Parathyroid adenoma (tissue), 2 donors: ENCODE measurements around the gene EEFSEC.

Experiments
- H2AFZ ChIP-seq: fragments of 300-600 bp; sonication (generic); one replicate; pipeline ENCODE4 v1.7.0; 2017; ENCODE audit warnings: antibody characterized with exemption, mild to moderate bottlenecking
- H3K27ac ChIP-seq: fragments of 300-600 bp; sonication (generic); one replicate; pipeline ENCODE4 v1.7.0; 2017
- H3K27me3 ChIP-seq: fragments of 300-600 bp; sonication (generic); one replicate; pipeline ENCODE4 v1.7.0; 2017; ENCODE audit warnings: low read length; ENCODE audit not compliant: control insufficient read depth, insufficient read depth
- H3K36me3 ChIP-seq: fragments of 300-600 bp; sonication (generic); one replicate; pipeline ENCODE4 v1.7.0; 2017; ENCODE audit warnings: low read length; ENCODE audit not compliant: control insufficient read depth, insufficient read depth
- H3K4me1 ChIP-seq: fragments of 300-600 bp; sonication (generic); one replicate; pipeline ENCODE4 v1.7.0; 2017; ENCODE audit warnings: control low read depth
- H3K4me2 ChIP-seq: fragments of 300-600 bp; sonication (generic); one replicate; pipeline ENCODE4 v1.7.0; 2017; ENCODE audit warnings: low read length
- H3K4me3 ChIP-seq: fragments of 300-600 bp; sonication (generic); one replicate; pipeline ENCODE4 v1.7.0; 2017; ENCODE audit warnings: low read depth, low read length
- H3K79me2 ChIP-seq: fragments of 300-600 bp; sonication (generic); one replicate; pipeline ENCODE4 v1.7.0; 2017; ENCODE audit warnings: control low read depth
- H3K9ac ChIP-seq: fragments of 300-600 bp; sonication (generic); one replicate; pipeline ENCODE4 v1.7.0; 2017; ENCODE audit warnings: mild to moderate bottlenecking
- H3K9me3 ChIP-seq: fragments of 300-600 bp; sonication (generic); one replicate; pipeline ENCODE4 v1.7.0; 2017; ENCODE audit warnings: low read length; ENCODE audit not compliant: control insufficient read depth
- TF ChIP-seq, protein P1 (sequence below): fragments of 300-600 bp; sonication (generic); IDR thresholded peaks from one replicate; pipeline ENCODE4 v1.7.0; 2017; ENCODE audit warnings: antibody characterized with exemption, mild to moderate bottlenecking
- donor health status: primary hyperparathyroidism.

The EEFSEC gene

DNA sequence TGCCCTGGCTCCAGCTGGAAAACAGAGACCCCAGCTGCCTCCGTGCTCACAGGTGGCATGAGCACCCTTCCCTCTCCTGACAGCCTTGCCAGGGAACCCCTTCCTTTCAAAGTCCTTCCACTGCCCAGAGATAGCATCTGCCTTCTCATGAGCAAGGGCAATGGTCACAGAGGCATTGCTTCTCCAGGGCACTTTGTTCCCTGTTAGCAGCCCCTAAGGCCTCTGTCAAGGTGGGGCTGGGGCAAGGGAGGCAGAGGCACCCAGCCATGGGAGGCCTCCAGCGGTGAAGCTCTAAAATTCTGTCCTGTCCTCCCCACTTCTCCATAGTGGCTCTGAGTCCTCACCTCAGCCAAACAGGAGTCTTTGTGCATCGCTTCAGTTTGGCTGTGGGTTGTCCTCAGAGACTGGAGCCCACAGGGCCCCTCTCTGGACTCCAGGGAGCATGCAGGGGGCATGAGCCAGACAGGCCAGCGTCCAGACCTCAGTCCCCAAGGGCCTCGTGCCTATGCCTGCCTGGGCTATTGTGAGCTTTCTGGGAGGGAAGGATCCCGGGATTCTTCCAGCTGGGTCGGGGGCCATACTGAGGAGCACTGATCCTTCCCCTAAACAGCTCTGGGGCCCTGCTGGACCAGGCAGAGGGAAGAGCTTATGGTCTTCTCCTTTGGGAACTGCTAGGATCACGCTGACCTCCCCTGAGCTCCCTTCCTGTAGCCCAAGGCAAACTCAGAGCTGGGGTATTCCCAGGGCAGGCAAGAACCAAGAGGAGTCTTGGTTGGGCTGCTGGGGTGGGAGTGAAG is 206.8 kb downstream of the EEFSEC start:
- no peak overlapping the region for H3K9ac ChIP-seq
- H3K4me2 ChIP-seq: no peak overlapping the region
- H2AFZ ChIP-seq: no peak overlapping the region
- no peaks in the 10 kb centered on the region for H3K9me3 ChIP-seq
- TF ChIP-seq, protein P1, sequence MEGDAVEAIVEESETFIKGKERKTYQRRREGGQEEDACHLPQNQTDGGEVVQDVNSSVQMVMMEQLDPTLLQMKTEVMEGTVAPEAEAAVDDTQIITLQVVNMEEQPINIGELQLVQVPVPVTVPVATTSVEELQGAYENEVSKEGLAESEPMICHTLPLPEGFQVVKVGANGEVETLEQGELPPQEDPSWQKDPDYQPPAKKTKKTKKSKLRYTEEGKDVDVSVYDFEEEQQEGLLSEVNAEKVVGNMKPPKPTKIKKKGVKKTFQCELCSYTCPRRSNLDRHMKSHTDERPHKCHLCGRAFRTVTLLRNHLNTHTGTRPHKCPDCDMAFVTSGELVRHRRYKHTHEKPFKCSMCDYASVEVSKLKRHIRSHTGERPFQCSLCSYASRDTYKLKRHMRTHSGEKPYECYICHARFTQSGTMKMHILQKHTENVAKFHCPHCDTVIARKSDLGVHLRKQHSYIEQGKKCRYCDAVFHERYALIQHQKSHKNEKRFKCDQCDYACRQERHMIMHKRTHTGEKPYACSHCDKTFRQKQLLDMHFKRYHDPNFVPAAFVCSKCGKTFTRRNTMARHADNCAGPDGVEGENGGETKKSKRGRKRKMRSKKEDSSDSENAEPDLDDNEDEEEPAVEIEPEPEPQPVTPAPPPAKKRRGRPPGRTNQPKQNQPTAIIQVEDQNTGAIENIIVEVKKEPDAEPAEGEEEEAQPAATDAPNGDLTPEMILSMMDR: no peak
- H3K36me3 ChIP-seq: no peaks in the 10 kb centered on the region
- no peaks in the 10 kb centered on the region for H3K27me3 ChIP-seq
- no peaks in the 10 kb centered on the region for H3K79me2 ChIP-seq
- no peak overlapping the region for H3K27ac ChIP-seq
- H3K4me3 ChIP-seq: no peak overlapping the region
- no peaks in the 10 kb centered on the region for H3K4me1 ChIP-seq

DNA sequence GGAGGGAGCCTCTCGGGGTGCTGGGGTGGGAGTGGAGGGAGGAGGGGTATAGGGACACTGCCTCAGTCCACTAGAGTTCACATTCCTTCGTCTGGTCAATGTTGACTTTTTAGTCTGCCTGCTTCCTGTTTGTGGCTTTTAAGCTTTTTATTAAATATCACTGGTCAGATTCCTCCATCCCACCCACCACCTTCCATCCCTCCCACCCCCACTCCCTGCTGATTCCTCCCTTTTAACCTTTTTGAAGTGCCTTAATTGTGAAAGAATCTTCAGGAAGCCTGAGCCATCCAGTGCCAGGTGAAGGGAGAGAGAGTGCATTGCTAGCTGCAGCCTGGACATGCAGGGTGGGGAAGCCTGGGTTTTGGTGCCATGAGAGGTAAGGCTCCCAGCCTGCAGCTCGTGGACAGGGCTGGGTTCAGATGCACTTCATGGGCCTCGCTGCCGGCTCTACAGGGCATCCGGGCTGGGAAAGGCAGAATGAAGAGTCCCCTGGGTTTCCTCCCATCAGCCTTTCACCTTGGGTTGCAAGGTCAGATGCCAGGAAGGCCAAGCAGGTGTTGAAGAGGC is 207.5 kb downstream of the EEFSEC start:
- Histone ChIP-seq H3K9me3 (no peaks in the 10 kb centered on the region), H3K79me2 (no peaks in the 10 kb centered on the region), H3K4me2 (no peak overlapping the region), H3K27ac (no peak overlapping the region), H3K27me3 (no peaks in the 10 kb centered on the region), H3K9ac (no peak overlapping the region), H3K4me3 (no peak overlapping the region), H3K4me1 (no peaks in the 10 kb centered on the region), H2AFZ (no peak overlapping the region), H3K36me3 (no peaks in the 10 kb centered on the region)
- TF ChIP-seq, protein P1: no peak

DNA sequence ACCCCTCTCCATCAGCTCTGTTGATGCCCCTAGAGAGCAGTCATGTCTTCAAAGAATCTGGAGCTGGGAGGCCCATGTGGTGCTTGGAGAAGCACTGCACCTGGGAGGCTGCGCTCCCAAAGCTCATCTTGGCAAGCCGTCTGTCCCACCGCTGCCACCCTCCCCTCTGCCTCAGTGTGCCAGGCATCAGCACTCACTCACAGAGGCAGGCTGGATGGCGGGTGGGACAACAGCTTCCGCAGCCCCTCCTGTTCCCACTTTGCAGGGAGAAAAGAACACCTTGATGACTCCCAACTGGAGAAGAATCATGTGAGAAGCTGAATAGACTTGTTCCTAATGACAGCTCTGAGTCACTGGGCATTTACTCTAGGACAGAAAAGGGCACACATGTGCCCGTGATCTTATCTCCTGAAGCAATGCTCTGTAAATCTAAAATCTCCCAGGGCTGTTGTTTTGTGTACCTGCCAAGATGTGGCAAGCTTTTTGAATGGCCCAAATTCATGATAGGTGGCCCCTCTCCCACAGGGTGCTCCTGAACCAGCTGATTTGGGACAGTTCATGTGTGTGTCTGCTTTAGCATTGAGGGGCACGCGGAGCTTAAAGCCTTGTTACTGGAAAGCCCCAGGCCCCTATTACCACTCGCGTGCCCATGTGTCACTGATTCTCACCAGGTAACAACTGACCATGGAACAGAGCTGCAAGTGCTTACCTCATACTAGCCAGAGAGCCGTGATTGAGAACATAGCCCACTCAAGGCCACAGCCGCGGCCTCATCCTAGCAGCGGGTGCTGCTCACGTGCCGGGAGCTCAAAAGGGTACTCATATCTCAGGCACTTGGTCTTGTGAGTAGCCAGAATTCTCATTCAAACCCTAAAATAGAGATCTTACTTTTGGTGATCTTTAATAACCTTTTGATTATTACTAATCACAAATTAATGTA is 209.0 kb downstream of the EEFSEC start:
- Histone ChIP-seq H3K27ac (no peak overlapping the region), H3K36me3 (no peaks in the 10 kb centered on the region), H3K27me3 (no peaks in the 10 kb centered on the region), H3K79me2 (no peaks in the 10 kb centered on the region), H3K9ac (no peak overlapping the region), H3K4me2 (no peak overlapping the region), H3K4me1 (no peaks in the 10 kb centered on the region), H3K4me3 (no peak overlapping the region), H3K9me3 (no peaks in the 10 kb centered on the region), H2AFZ (no peak overlapping the region)
- TF ChIP-seq, protein P1: no peak

DNA sequence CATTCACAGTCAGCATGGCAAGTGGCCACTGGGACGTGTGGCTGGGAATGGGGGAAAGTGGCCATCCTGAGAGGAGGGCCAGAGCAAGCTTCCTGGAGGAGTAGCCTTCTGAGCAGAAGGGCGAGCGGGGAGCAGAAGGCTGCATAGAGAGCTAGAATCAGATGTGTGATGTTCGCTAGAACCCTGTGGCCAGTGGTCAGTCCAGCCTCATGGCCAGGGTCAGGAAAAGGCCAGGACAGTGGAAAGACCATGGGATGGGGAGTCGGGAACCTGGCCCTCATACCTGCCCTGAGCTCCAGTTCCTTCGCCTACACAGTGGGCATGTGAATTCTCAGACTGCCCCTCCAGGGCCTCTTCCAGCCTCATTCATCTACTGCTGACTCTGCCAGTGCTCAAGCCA is 211.0 kb downstream of the EEFSEC start:
- H3K79me2 ChIP-seq: no peaks in the 10 kb centered on the region
- H2AFZ ChIP-seq: no peak overlapping the region
- no peaks in the 10 kb centered on the region for H3K9me3 ChIP-seq
- H3K4me2 ChIP-seq: no peak overlapping the region
- H3K9ac ChIP-seq: no peak overlapping the region
- H3K27ac ChIP-seq: no peak overlapping the region
- H3K4me3 ChIP-seq: no peak overlapping the region
- H3K4me1 ChIP-seq: no peaks in the 10 kb centered on the region
- H3K36me3 ChIP-seq: no peaks in the 10 kb centered on the region
- TF ChIP-seq, protein P1: no peak
- no peaks in the 10 kb centered on the region for H3K27me3 ChIP-seq
